22Rv1 (cell line): ENCODE measurements around the gene TEN1.

Experiments
- ZFX ChIP-seq: fragments of 450-650 bp; IDR thresholded peaks from 2 replicates; pipeline ENCODE4 v1.6.1; 2017; ENCODE audit warnings: antibody characterized with exemption, borderline replicate concordance
- TF ChIP-seq, protein P1 (sequence below): fragments of 450-650 bp; IDR thresholded peaks from 2 replicates; pipeline ENCODE4 v1.5.1; 2017; ENCODE audit warnings: mild to moderate bottlenecking

DNA sequence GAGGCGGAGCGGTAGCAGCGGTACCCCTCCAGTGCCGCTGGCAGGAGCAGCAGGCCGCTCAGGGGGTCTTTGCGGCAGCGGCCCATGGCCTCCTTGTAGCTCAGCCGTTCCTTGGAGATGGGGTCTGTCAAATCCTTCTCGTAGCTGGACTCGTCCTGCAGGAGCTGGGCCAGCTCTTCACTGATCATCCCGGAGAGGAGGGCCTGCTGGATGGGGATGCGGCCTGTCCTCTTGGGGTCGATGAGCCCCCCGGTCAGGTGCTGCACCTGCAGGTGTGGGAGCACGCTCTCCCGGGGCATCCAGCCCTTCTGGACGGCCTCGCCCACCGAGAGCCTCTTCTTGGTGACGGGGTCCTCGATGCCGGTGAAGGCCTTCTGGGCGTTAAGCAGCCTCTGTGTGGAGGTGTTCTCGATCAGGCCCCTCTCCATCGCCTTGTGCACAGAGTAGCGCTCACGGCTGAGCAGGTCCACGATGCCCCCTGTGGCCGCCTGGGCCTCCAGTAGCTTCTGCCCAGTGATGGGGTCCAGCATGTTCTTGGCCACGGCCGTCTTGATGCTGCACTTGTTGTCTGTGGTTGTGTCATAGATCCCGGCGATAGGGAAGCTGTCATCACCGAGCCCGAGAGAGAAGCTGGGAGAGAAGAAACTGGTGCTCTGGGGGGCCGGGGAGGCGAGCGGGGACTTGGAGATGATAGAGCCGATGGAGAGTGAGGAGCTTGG lies 28.2 kb downstream of the TEN1 start:
- TF ChIP-seq, protein P1, sequence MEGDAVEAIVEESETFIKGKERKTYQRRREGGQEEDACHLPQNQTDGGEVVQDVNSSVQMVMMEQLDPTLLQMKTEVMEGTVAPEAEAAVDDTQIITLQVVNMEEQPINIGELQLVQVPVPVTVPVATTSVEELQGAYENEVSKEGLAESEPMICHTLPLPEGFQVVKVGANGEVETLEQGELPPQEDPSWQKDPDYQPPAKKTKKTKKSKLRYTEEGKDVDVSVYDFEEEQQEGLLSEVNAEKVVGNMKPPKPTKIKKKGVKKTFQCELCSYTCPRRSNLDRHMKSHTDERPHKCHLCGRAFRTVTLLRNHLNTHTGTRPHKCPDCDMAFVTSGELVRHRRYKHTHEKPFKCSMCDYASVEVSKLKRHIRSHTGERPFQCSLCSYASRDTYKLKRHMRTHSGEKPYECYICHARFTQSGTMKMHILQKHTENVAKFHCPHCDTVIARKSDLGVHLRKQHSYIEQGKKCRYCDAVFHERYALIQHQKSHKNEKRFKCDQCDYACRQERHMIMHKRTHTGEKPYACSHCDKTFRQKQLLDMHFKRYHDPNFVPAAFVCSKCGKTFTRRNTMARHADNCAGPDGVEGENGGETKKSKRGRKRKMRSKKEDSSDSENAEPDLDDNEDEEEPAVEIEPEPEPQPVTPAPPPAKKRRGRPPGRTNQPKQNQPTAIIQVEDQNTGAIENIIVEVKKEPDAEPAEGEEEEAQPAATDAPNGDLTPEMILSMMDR = no peak
- no peak for TF ChIP-seq ZFX
